SK-N-SH treated with all-trans-retinoic acid at 6 μM for 48 hours (cell line): ENCODE data around the gene HECTD4.

Experiments
- ATAC-seq: fragments of 200-7000 bp; cut with Tn5 transposase; 3 replicates; pipeline ENCODE4 v1.9.1; 2020; ENCODE audit warnings: mild to moderate bottlenecking, moderate library complexity
- ARNTL ChIP-seq: fragments of 450-650 bp; formaldehyde crosslinking; IDR thresholded peaks from 2 replicates; pipeline ENCODE4 v1.5.0; 2020; ENCODE audit warnings: low read depth, mild to moderate bottlenecking, moderate library complexity, borderline replicate concordance
- BACH2 ChIP-seq: fragments of 250-450 bp; sonication (Bioruptor Pico); IDR thresholded peaks from 2 replicates; pipeline ENCODE4 v1.9.0; 2021; ENCODE audit warnings: mild to moderate bottlenecking, borderline replicate concordance
- CSDC2 ChIP-seq: fragments of 250-450 bp; sonication (Bioruptor Pico); IDR thresholded peaks from 2 replicates; pipeline ENCODE4 v1.5.0; 2020; ENCODE audit warnings: mild to moderate bottlenecking, moderate library complexity
- ESRRG ChIP-seq: fragments of 250-450 bp; sonication (Bioruptor Pico); IDR thresholded peaks from 2 replicates; pipeline ENCODE4 v1.6.1; 2021; ENCODE audit warnings: mild to moderate bottlenecking
- GLIS3 ChIP-seq: fragments of 250-450 bp; sonication (Bioruptor Pico); IDR thresholded peaks from 2 replicates; pipeline ENCODE4 v1.5.0; 2020; ENCODE audit warnings: mild to moderate bottlenecking, moderate library complexity
- ISL1 ChIP-seq: fragments of 250-450 bp; sonication (Bioruptor Pico); IDR thresholded peaks from 2 replicates; pipeline ENCODE4 v2.1.2; 2022; ENCODE audit warnings: mild to moderate bottlenecking, moderate library complexity
- OSR1 ChIP-seq: fragments of 250-450 bp; sonication (Bioruptor Pico); IDR thresholded peaks from 2 replicates; pipeline ENCODE4 v1.8.0; 2022; ENCODE audit warnings: moderate library complexity, mild to moderate bottlenecking, inconsistent platforms
- PPARA ChIP-seq: fragments of 250-450 bp; sonication (Bioruptor Pico); IDR thresholded peaks from 2 replicates; pipeline ENCODE4 v1.5.0; 2020; ENCODE audit warnings: mild to moderate bottlenecking, borderline replicate concordance
- RARB ChIP-seq: fragments of 250-450 bp; sonication (Bioruptor Pico); IDR thresholded peaks from 2 replicates; pipeline ENCODE4 v1.8.0; 2021; ENCODE audit warnings: mild to moderate bottlenecking, moderate library complexity
- SNAI2 ChIP-seq: fragments of 250-450 bp; sonication (Bioruptor Pico); IDR thresholded peaks from 2 replicates; pipeline ENCODE4 v1.5.0; 2020; ENCODE audit warnings: mild to moderate bottlenecking, moderate library complexity
- TCF4 ChIP-seq: fragments of 250-450 bp; sonication (Bioruptor Pico); IDR thresholded peaks from 2 replicates; pipeline ENCODE4 v1.8.0; 2021; ENCODE audit warnings: mild to moderate bottlenecking, moderate library complexity, borderline replicate concordance
- TOX ChIP-seq: fragments of 250-450 bp; sonication (Bioruptor Pico); IDR thresholded peaks from 2 replicates; pipeline ENCODE4 v1.8.0; 2021; ENCODE audit warnings: mild to moderate bottlenecking, moderate library complexity, borderline replicate concordance
- ZC3H10 ChIP-seq: fragments of 250-450 bp; sonication (Bioruptor Pico); IDR thresholded peaks from 2 replicates; pipeline ENCODE4 v1.5.1; 2021; ENCODE audit warnings: mild to moderate bottlenecking, moderate library complexity
- ZFP3 ChIP-seq: fragments of 250-450 bp; sonication (Bioruptor Pico); IDR thresholded peaks from 2 replicates; pipeline ENCODE4 v1.5.0; 2020; ENCODE audit warnings: mild to moderate bottlenecking, moderate library complexity
- ZFP30 ChIP-seq: fragments of 450-650 bp; formaldehyde crosslinking; IDR thresholded peaks from 2 replicates; pipeline ENCODE4 v1.5.0; 2022; ENCODE audit warnings: mild to moderate bottlenecking, moderate library complexity
- ZNF565 ChIP-seq: fragments of 450-650 bp; formaldehyde crosslinking; conservative IDR thresholded peaks from 2 replicates; pipeline ENCODE4 v1.5.0; 2020; ENCODE audit warnings: low read depth, mild to moderate bottlenecking, moderate library complexity
- ZNF70 ChIP-seq: fragments of 450-650 bp; formaldehyde crosslinking; IDR thresholded peaks from 2 replicates; pipeline ENCODE4 v1.5.0; 2020; ENCODE audit warnings: mild to moderate bottlenecking, moderate library complexity
- ZNF8 ChIP-seq: fragments of 450-650 bp; formaldehyde crosslinking; IDR thresholded peaks from 2 replicates; pipeline ENCODE4 v1.5.0; 2020; ENCODE audit warnings: mild to moderate bottlenecking, moderate library complexity
- TF ChIP-seq, protein P1 (sequence below): fragments of 250-450 bp; sonication (Bioruptor Pico); IDR thresholded peaks from 2 replicates; pipeline ENCODE4 v1.8.0; 2021; ENCODE audit warnings: low read depth, mild to moderate bottlenecking, moderate library complexity, borderline replicate concordance
- TF ChIP-seq, protein P2 (sequence below): fragments of 250-450 bp; sonication (Bioruptor Pico); IDR thresholded peaks from 2 replicates; pipeline ENCODE4 v1.8.0; 2020; ENCODE audit warnings: mild to moderate bottlenecking, moderate library complexity, borderline replicate concordance
- TF ChIP-seq, protein P3 (sequence below): fragments of 250-450 bp; sonication (Bioruptor Pico); IDR thresholded peaks from 2 replicates; pipeline ENCODE4 v1.5.1; 2021; ENCODE audit warnings: mild to moderate bottlenecking, moderate library complexity
- TF ChIP-seq, protein P4 (sequence below): fragments of 250-450 bp; sonication (Bioruptor Pico); IDR thresholded peaks from 2 replicates; pipeline ENCODE4 v1.5.0; 2020; ENCODE audit warnings: mild to moderate bottlenecking, moderate library complexity

Gene HECTD4

DNA sequence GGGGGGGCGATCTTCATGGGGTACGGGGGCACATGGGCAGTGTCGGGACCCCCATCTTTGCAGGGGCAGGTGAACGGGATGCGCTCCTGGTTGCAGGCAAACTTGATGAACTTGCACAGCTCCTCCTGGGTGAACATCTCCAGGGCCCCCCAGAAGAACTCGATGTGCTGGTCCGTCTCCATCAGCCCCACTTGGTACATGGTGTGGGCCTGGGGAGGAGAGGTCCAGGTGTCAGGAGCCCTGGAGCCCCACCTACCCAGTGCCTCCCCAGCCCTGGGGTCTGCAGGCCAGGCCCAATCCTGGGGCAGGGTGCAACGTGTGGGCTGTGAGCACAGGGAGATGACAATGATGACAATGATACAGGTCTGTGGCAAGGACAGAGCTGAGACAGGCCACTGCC lies 219.2 kb downstream of the HECTD4 start:
- no peak for TF ChIP-seq ZNF565 (CRISPR knock-in tag)
- no peak for TF ChIP-seq ZNF70 (CRISPR knock-in tag)
- ATAC-seq = no peak

DNA sequence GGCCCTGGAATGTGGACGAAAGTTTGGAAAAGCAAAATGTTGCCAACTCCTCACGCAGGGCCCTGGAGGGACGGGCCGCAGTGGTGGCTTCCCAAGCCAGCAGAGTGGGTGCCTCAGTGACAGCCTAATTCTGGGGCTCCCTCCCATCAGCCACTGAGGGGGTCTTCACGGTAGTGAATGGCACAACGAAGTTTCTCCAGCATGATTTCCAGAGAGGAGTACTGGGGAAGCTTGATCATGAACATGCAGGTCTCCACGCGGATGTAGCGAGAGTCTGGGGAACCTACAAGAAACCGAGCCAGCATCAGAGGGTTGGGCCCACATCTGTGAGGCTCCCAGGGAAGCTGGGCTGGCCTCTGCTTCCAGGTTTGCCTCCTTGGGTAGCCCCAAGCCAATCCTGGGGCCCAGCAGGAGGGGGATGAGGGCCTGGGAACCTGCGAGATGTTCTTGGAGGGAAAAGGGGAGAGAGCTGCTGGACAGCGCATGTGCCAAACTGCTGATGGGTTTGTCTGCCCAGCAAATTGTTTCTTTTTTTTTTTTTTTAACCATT lies 219.9 kb downstream of the HECTD4 start:
- no peak for ATAC-seq

DNA sequence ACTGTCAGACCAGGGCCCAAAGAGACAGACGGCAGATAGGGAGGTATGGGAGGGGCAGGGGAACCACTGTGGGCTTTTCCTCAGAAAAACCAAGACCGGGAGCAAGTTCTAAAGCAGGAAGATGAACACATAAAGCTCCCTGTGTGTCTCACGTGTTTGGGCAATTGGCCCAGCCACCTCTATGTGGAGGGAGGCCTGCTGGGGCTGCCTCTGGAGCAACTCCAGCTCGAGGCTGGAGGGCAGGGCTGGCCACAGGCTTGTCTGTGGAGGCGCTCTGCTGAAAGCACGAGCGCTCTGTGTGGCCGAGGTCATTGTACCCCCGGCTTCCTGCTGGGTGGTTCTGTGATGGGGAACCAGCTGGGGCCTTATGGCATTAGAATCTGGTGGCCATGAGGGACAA lies 220.5 kb downstream of the HECTD4 start:
- no peak for ATAC-seq
- TF ChIP-seq ZFP3 (CRISPR knock-in tag) (no peak), OSR1 (CRISPR knock-in tag) (no peak), ZC3H10 (CRISPR knock-in tag) (no peak), ISL1 (no peak), ZNF70 (CRISPR knock-in tag) (no peak), CSDC2 (CRISPR knock-in tag) (no peak), TOX (no peak), ARNTL (CRISPR knock-in tag) (no peak), TCF4 (CRISPR knock-in tag) (no peak)
- TF ChIP-seq, protein P1, sequence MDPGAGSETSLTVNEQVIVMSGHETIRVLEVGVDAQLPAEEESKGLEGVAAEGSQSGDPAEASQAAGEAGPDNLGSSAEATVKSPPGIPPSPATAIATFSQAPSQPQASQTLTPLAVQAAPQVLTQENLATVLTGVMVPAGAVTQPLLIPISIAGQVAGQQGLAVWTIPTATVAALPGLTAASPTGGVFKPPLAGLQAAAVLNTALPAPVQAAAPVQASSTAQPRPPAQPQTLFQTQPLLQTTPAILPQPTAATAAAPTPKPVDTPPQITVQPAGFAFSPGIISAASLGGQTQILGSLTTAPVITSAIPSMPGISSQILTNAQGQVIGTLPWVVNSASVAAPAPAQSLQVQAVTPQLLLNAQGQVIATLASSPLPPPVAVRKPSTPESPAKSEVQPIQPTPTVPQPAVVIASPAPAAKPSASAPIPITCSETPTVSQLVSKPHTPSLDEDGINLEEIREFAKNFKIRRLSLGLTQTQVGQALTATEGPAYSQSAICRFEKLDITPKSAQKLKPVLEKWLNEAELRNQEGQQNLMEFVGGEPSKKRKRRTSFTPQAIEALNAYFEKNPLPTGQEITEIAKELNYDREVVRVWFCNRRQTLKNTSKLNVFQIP (CRISPR knock-in tag) = no peak
- TF ChIP-seq, protein P2, sequence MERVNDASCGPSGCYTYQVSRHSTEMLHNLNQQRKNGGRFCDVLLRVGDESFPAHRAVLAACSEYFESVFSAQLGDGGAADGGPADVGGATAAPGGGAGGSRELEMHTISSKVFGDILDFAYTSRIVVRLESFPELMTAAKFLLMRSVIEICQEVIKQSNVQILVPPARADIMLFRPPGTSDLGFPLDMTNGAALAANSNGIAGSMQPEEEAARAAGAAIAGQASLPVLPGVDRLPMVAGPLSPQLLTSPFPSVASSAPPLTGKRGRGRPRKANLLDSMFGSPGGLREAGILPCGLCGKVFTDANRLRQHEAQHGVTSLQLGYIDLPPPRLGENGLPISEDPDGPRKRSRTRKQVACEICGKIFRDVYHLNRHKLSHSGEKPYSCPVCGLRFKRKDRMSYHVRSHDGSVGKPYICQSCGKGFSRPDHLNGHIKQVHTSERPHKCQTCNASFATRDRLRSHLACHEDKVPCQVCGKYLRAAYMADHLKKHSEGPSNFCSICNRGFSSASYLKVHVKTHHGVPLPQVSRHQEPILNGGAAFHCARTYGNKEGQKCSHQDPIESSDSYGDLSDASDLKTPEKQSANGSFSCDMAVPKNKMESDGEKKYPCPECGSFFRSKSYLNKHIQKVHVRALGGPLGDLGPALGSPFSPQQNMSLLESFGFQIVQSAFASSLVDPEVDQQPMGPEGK (CRISPR knock-in tag) = no peak
- TF ChIP-seq, protein P3, sequence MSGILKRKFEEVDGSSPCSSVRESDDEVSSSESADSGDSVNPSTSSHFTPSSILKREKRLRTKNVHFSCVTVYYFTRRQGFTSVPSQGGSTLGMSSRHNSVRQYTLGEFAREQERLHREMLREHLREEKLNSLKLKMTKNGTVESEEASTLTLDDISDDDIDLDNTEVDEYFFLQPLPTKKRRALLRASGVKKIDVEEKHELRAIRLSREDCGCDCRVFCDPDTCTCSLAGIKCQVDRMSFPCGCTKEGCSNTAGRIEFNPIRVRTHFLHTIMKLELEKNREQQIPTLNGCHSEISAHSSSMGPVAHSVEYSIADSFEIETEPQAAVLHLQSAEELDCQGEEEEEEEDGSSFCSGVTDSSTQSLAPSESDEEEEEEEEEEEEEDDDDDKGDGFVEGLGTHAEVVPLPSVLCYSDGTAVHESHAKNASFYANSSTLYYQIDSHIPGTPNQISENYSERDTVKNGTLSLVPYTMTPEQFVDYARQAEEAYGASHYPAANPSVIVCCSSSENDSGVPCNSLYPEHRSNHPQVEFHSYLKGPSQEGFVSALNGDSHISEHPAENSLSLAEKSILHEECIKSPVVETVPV = no peak
- TF ChIP-seq, protein P4, sequence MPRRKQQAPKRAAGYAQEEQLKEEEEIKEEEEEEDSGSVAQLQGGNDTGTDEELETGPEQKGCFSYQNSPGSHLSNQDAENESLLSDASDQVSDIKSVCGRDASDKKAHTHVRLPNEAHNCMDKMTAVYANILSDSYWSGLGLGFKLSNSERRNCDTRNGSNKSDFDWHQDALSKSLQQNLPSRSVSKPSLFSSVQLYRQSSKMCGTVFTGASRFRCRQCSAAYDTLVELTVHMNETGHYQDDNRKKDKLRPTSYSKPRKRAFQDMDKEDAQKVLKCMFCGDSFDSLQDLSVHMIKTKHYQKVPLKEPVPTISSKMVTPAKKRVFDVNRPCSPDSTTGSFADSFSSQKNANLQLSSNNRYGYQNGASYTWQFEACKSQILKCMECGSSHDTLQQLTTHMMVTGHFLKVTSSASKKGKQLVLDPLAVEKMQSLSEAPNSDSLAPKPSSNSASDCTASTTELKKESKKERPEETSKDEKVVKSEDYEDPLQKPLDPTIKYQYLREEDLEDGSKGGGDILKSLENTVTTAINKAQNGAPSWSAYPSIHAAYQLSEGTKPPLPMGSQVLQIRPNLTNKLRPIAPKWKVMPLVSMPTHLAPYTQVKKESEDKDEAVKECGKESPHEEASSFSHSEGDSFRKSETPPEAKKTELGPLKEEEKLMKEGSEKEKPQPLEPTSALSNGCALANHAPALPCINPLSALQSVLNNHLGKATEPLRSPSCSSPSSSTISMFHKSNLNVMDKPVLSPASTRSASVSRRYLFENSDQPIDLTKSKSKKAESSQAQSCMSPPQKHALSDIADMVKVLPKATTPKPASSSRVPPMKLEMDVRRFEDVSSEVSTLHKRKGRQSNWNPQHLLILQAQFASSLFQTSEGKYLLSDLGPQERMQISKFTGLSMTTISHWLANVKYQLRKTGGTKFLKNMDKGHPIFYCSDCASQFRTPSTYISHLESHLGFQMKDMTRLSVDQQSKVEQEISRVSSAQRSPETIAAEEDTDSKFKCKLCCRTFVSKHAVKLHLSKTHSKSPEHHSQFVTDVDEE (CRISPR knock-in tag) = no peak

More for the DNA sequence above, 219.9 kb downstream of the HECTD4 start:
- TF ChIP-seq GLIS3 (CRISPR knock-in tag) (no peak), ZNF565 (CRISPR knock-in tag) (no peak), TCF4 (CRISPR knock-in tag) (no peak), ZC3H10 (CRISPR knock-in tag) (no peak), ESRRG (CRISPR knock-in tag) (no peak), OSR1 (CRISPR knock-in tag) (no peak), SNAI2 (CRISPR knock-in tag) (no peak), ISL1 (no peak), ZNF70 (CRISPR knock-in tag) (no peak), ARNTL (CRISPR knock-in tag) (no peak), RARB (CRISPR knock-in tag) (no peak), ZNF8 (CRISPR knock-in tag) (no peak), ZFP30 (CRISPR knock-in tag) (no peak), PPARA (no peak), BACH2 (CRISPR knock-in tag) (no peak), ZFP3 (CRISPR knock-in tag) (no peak), CSDC2 (CRISPR knock-in tag) (no peak)
- TF ChIP-seq, protein P3 = no peak
- TF ChIP-seq, protein P1 (CRISPR knock-in tag) = no peak
- TF ChIP-seq, protein P4 (CRISPR knock-in tag) = no peak
- TF ChIP-seq, all 23 proteins: peak for 0
